Suprapubic skin (tissue), 3 donors: ENCODE data around the gene WWC2.

ENCODE experiments used
- EP300 ChIP-seq: sonication (generic); formaldehyde crosslinking; IDR thresholded peaks from one replicate; pipeline ENCODE4 v1.6.1; 2017; ENCODE audit warnings: antibody characterized with exemption
- POLR2A ChIP-seq, 2 donors: fragments of 450-650 bp; IDR thresholded peaks; one replicate each; pipeline ENCODE4 v1.6.1; 2017; ENCODE audit warnings: antibody characterized with exemption in 2 of 2, mild to moderate bottlenecking in 2 of 2, moderate library complexity in 2 of 2
- TF ChIP-seq, protein P1 (sequence below), 2 donors: fragments of 200-600 bp in 1 of 2; fragments of 450-650 bp in 1 of 2; sonication (generic) in 1 of 2; IDR thresholded peaks; one replicate each; pipeline ENCODE4 v1.5.1; 2016 to 2019; ENCODE audit warnings: antibody characterized with exemption in 2 of 2, mild to moderate bottlenecking in 1 of 2, moderate library complexity in 1 of 2

GRCh38 chr4:183082053-183082452 is 17.0 kb upstream of the WWC2 start:
- TF ChIP-seq POLR2A (IDR thresholded peaks at IDR 0.05) (no peak), EP300 (no peak)
- TF ChIP-seq, protein P1, sequence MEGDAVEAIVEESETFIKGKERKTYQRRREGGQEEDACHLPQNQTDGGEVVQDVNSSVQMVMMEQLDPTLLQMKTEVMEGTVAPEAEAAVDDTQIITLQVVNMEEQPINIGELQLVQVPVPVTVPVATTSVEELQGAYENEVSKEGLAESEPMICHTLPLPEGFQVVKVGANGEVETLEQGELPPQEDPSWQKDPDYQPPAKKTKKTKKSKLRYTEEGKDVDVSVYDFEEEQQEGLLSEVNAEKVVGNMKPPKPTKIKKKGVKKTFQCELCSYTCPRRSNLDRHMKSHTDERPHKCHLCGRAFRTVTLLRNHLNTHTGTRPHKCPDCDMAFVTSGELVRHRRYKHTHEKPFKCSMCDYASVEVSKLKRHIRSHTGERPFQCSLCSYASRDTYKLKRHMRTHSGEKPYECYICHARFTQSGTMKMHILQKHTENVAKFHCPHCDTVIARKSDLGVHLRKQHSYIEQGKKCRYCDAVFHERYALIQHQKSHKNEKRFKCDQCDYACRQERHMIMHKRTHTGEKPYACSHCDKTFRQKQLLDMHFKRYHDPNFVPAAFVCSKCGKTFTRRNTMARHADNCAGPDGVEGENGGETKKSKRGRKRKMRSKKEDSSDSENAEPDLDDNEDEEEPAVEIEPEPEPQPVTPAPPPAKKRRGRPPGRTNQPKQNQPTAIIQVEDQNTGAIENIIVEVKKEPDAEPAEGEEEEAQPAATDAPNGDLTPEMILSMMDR (IDR thresholded peaks at IDR 0.05): no peak
